Measurements from ENCODE around the gene PRKCE.

The PRKCE gene

GRCh38 chr2:45814951-45815621 lies 163.6 kb downstream of the PRKCE start:
- no peak for DNase-seq

GRCh38 chr2:45816272-45816671 lies 164.8 kb downstream of the PRKCE start:
- no peak for DNase-seq

- DNase-seq, result no peak
Measured at GRCh38 chr2:45818591-45818990, 167.1 kb downstream of the PRKCE start.

- DNase-seq, result no peak
Measured at GRCh38 chr2:45820048-45820447, 168.6 kb downstream of the PRKCE start.

- no peak for DNase-seq
Measured at GRCh38 chr2:45821558-45822271, 170.2 kb downstream of the PRKCE start.

- DNase-seq, result no peak
Measured at GRCh38 chr2:45822272-45822630, 170.8 kb downstream of the PRKCE start.

- DNase-seq, result no peak
Measured at GRCh38 chr2:45823723-45824206, 172.3 kb downstream of the PRKCE start.

- DNase-seq, result no peak
Measured at GRCh38 chr2:45825001-45825651, 173.7 kb downstream of the PRKCE start.

GRCh38 chr2:45826460-45826859 lies 175.0 kb downstream of the PRKCE start:
- no peak for DNase-seq

- DNase-seq, result no peak
Measured at GRCh38 chr2:45826884-45827635, 175.6 kb downstream of the PRKCE start.

- no peak for DNase-seq
Measured at GRCh38 chr2:45830322-45830721, 178.8 kb downstream of the PRKCE start.

GRCh38 chr2:45833301-45833967 lies 182.0 kb downstream of the PRKCE start:
- no peak for DNase-seq

- DNase-seq, result no peak
Measured at GRCh38 chr2:45833968-45834344, 182.5 kb downstream of the PRKCE start.

GRCh38 chr2:45834372-45834771 lies 182.9 kb downstream of the PRKCE start:
- no peak for DNase-seq

GRCh38 chr2:45834858-45835257 lies 183.4 kb downstream of the PRKCE start:
- no peak for DNase-seq

GRCh38 chr2:45836316-45836715 lies 184.8 kb downstream of the PRKCE start:
- no peak for DNase-seq

GRCh38 chr2:45836740-45837139 lies 185.3 kb downstream of the PRKCE start:
- no peak for DNase-seq

- no peak for DNase-seq
Measured at GRCh38 chr2:45837812-45838341, 186.4 kb downstream of the PRKCE start.

- no peak for DNase-seq
Measured at GRCh38 chr2:45839508-45840251, 188.2 kb downstream of the PRKCE start.

GRCh38 chr2:45840481-45840880 lies 189.0 kb downstream of the PRKCE start:
- no peak for DNase-seq

- DNase-seq, result no peak
Measured at GRCh38 chr2:45841752-45842407, 190.4 kb downstream of the PRKCE start.
